ENCODE measurements around the gene SLC25A53. TPM values are rescaled to one million over a fixed set of nuclear protein-coding genes. Genes with fewer than 3 reads are reported as not detected.

The SLC25A53 gene
- polyA plus RNA-seq, 2 of the 4 experiments (the other 2 are of a cell fraction) = 4.6 to 5.0 TPM

- POLR2A ChIA-PET = no interaction called here
- WGBS (ENCODE audit: missing lambda C conversion rate) = 94% methylated on average over 4 of the region's 4 CpGs
- H3K9me3 ChIP-seq = no peaks in the 10 kb centered on the region
- FAIRE-seq (peak; percentile 43), DNase-seq (ENCODE audit: low read depth in 1 of 2, low spot score in 1 of 2) (no peak), ATAC-seq (no peak)
- TF ChIP-seq RARB (CRISPR knock-in tag; IDR thresholded peaks at IDR 0.05) = no peak
- TF ChIP-seq JUNB (IDR thresholded peaks at IDR 0.05) = no peak
- TF ChIP-seq REST (IDR thresholded peaks at IDR 0.05) = no peak
- no peak for TF ChIP-seq MAX (IDR thresholded peaks at IDR 0.05)
- TF ChIP-seq CBX2 (IDR thresholded peaks at IDR 0.05; ENCODE audit: borderline replicate concordance, low read depth) = no peak
- TF ChIP-seq BHLHE40 (IDR thresholded peaks at IDR 0.05; ENCODE audit: low read depth, low read length) = no peak
- TF ChIP-seq PHF8 (IDR thresholded peaks at IDR 0.05; ENCODE audit: borderline replicate concordance, low read depth) = no peak
- no peak for TF ChIP-seq KDM1A (IDR thresholded peaks at IDR 0.05; ENCODE audit: low read depth)
- no peaks in the 10 kb centered on the region for H3K4me1 ChIP-seq
- CTCF ChIA-PET = interaction anchor here (0.9 kb wide), 1 partner anchor 10 kb away, joined by 3 read pairs; no protein-coding TSS in a partner anchor
- H3K4me3 ChIP-seq = no peak overlapping the region
- no peak overlapping the region for H3K27ac ChIP-seq
- no peak overlapping the region for H3K4me2 ChIP-seq
Observed at GRCh38 chrX:104183685-104184084, 26.9 kb upstream of the SLC25A53 start.

GRCh38 chrX:104173841-104174240, 17.0 kb upstream of the SLC25A53 start:
- POLR2A ChIA-PET = no interaction called here
- no peaks in the 10 kb centered on the region for H3K9me3 ChIP-seq
- TF ChIP-seq EP300 (IDR thresholded peaks at IDR 0.05) (no peak), ESRRA (IDR thresholded peaks at IDR 0.05; ENCODE audit: borderline replicate concordance, low read length) (no peak), TP53 (CRISPR knock-in tag; IDR thresholded peaks at IDR 0.05) (no peak), EHF (CRISPR knock-in tag; IDR thresholded peaks at IDR 0.05) (no peak), HES2 (IDR thresholded peaks at IDR 0.05) (no peak), BCL3 (IDR thresholded peaks at IDR 0.05) (no peak), MAX (IDR thresholded peaks at IDR 0.05) (no peak), BHLHE40 (IDR thresholded peaks at IDR 0.05; ENCODE audit: low read depth, low read length) (no peak), FOXS1 (CRISPR knock-in tag; IDR thresholded peaks at IDR 0.05) (no peak), ZFP36 (IDR thresholded peaks at IDR 0.05; ENCODE audit: borderline replicate concordance, partially characterized antibody) (no peak), RCOR1 (IDR thresholded peaks at IDR 0.05; ENCODE audit: low read depth, low read length) (no peak), NPAS2 (CRISPR knock-in tag; IDR thresholded peaks at IDR 0.05; ENCODE audit: borderline replicate concordance) (no peak), HDAC2 (IDR thresholded peaks at IDR 0.05) (no peak), POLR2AphosphoS2 (conservative IDR thresholded peaks at IDR 0.05; ENCODE audit: low read length) (no peak)
- H3K4me2 ChIP-seq = no peak overlapping the region
- FAIRE-seq (no peak), ATAC-seq (no peak), DNase-seq (ENCODE audit: low read depth in 1 of 2, low spot score in 1 of 2) (no peak)
- CTCF ChIA-PET = interaction anchor here (0.6 kb wide), 1 partner anchor 9 kb away, joined by 3 read pairs; no protein-coding TSS in a partner anchor
- H3K27ac ChIP-seq = no peak overlapping the region
- no peak overlapping the region for H3K4me3 ChIP-seq
- 95% methylated on average over 6 of the region's 6 CpGs for WGBS (ENCODE audit: missing lambda C conversion rate)
- H3K4me1 ChIP-seq = peaks cover 9% of the 10 kb centered on the region; the same call in 2 of the 3 replicates

All from A549 (cell line).